HG03571 (cell line): ENCODE measurements around the gene GOLPH3L.
"Not testable (repeated sequence)": the region's sequence is repeated elsewhere in the genome, so short reads cannot be mapped to it uniquely, and the experiment has no call there.

Experiments used
- ATAC-seq: cut with Tn5 transposase; IDR thresholded peaks from one replicate; pipeline ENCODE4 v1.9.1; 2021; ENCODE audit not compliant: unreplicated experiment

Gene GOLPH3L

DNA sequence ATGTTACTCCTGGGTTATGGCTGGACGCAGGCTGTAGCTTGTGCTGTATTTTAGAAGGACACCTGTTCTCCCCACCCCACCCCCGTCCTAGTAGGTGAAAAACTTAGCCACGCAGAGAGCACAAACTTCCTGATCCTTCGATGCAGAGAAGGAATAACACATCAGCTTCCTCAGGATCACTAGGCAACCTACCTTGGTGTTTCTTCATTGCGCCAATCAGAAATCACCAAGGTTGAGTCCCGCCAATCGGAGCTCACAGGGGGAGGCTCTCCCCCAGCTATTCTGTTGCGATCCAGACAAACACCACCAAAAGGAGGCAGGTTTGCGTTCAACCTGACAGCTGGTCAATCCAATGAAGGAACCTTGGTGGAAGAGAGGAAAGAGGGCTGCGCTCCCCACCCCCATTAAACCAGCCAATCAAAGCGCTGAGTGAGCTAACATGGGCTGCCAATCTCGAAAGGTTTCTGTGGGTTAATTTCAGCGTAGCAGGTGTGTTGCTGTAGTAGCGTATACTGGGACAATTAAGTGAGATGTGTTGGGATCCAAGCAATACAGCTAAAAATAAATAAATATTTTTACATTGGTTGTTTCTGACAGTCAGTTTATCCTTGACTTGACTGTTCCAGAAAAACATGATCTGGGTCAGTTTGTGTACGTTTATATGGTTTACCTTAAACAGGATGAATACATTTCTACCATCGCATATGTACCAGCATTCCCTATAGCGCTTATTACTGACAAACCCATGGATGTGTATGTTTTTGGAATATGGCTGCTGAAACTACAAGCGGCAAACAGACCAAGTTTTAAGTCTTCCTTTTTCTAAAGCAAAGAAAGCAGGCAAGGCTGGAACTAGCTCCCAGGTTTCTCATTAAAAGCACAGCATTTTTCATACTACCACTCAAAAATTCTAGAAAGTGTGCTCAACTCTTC, at the start of gene GOLPH3L:
GOLPH3L (minus strand) TSS at position 160 of the 933 bp plus-strand sequence. CDS start 2,316 bp downstream, outside the sequence.
- ATAC-seq, result peak; percentile 99

DNA sequence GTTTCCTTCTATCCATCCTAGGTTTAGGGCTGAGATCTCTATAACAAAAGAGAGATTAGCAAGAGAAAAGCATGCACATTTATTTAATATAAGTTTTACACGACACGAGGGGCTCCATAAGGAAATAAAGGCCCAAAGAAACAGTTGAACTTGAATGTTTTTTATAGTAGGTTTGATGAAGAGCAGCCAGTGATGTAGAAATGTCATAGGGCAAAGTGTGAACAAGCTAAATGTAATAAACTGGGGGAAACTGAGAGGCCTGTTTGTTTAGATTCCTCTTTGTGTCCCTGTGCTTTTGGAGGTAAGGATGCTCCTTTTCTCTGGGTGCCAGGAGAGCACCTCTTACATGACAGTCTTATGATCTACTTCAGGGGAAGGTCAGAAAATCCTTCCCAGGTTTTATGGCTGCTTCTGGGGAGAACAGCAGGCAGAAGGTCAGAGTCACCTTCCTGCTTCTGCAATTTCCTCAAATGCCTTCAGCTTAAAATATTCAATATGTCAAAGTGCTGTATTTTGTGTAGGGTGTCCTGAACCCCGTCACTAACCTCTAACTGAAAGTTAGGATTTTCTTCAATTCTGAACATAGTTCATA, 33.3 kb upstream of the GOLPH3L start:
- no peak for ATAC-seq

DNA sequence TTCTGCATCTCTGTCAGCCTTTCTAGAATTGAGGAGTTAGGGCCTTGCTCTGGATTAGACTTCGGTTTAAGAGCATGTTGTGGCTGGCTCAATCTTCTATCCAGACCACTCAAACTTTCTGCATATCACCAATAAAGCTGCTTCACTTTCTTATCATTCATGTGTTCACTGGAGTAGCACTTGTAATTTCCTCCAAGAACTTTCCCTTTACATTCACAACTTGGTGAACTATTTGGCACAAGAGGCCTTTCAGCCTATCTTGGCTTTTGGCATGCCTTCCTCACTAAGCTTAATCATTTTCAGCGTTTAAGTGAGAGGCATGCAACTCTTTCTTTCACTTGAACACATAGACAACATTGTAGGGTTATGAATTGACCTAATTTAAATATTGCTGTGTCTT, 27.4 kb upstream of the GOLPH3L start:
- no peak for ATAC-seq

DNA sequence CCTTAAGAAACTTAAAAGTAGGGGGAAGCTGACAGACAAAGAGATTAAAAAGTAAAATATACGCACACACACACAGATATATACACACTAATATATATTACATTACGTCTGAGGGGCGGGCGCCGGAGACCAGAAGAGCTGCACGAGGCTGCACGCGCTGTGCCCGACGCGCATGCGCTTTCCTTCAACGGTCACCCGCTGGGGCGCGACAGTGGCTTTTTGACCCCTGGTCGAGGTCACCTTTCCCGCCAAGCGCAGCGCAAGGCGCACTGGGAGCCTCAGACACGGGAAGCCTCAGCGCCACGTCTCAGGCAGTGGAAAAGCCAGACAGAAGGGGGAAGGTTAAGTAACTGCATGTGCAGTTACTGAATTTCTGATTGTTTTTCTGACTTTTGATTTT, 23.7 kb upstream of the GOLPH3L start, which contains the start of gene HORMAD1:
HORMAD1 (minus strand) TSS at position 193 of the 400 bp plus-strand sequence. CDS start 1,390 bp downstream, outside the sequence.
- no peak for ATAC-seq

DNA sequence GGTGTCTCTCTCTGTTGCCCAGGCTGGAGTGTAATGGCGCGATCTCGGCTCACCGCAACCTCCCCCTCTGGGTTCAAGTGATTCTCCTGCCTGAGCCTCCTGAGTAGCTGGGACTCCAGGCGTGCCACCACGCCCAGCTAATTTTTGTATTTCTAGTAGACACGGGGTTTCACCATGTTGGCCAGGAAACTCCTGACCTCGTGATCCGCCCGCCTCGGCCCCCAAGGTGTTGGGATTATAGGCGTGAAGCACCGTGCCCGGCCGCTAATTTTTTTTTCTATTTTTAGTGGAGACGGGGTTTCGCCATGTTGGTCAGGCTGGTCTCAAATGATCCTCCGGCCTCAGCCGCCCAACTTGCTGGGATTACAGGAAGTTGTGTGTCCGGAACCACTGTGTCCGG, 23.1 kb upstream of the GOLPH3L start:
- no peak for ATAC-seq

DNA sequence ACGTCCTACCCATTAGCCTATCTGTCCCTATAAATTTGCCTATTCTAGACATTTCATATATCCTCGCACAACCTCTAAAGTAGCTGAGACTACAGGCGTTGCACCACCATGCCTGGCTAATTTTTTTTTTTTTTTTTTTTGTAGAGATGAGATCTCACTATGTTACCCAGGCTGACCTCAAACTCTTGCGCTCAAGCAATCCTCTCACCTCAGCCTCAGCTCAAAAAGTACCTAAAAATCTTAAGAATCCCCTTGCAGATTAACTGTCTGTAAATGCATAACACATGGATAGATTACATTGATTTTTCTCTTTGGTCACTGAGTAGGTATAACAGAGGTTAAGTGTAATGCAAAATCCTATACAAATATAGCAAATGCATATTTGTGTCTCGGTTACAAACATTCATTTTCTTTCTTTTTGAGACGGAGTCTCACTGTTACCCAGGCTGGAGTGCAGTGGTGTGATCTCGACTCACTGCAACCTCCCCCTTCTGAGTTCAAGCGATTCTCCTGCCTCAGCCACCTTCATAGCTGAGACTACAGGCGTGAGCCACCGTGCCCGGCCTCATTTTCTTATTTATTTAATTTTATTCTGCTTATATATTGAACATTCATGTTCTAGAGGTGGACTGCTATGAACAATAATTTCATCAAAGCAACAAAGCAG, 21.4 kb upstream of the GOLPH3L start:
- no peak for ATAC-seq

DNA sequence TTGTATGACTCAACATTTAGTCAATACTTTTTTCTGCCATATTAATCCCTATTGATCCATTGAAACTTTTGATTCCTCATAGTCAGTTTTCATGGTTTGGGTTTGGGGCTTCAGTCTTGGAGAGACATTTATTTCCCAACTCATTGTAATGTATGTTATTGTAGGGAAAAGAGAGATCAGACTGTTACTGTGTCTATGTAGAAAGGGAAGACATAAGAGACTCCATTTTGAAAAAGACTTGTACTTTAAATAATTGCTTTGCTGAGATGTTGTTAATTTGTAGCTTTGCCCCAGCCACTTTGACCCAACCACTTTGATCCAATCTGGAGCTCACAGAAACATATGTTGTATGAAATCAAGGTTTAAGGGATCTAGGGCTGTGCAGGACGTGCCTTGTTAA, 12.1 kb upstream of the GOLPH3L start:
- not testable (repeated sequence) for ATAC-seq

DNA sequence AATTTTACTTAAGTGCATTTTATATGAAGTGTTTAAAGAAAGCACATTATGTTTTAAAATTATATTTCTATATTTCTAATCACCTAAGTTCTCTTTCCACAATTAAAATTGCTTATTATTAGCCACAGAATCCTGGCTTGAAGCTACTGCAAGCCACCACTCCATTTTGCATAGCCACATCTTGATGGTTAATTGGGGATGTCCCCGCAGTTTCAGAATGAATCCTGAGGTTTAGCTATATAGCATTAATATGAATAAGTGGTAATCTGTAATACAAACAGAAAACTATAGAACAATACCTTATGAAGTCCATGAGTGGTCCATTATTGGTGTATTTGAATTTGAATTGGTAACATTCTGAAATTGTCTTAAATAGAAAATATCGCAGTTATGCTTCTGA, 11.6 kb upstream of the GOLPH3L start:
- ATAC-seq, result peak; percentile 49

DNA sequence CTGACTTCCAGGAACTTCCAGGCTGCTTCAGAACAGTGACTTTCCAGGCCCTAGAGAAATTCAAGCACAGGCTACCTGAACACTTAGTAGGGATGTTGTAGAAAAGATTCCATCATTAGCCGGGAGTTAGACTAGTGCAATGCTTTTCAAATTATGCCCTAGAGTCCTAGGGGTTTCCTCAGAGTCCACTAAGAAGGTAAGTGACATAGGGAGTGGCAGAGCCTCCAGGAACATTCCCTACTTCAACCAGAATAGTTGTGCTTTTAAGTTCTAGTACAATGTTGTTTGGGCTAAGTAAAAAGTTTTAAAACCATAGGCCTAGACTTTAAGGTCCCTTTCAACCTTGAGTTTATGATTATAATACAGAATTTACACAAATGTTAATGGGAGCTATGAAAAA, 9.1 kb upstream of the GOLPH3L start:
- ATAC-seq, result no peak

DNA sequence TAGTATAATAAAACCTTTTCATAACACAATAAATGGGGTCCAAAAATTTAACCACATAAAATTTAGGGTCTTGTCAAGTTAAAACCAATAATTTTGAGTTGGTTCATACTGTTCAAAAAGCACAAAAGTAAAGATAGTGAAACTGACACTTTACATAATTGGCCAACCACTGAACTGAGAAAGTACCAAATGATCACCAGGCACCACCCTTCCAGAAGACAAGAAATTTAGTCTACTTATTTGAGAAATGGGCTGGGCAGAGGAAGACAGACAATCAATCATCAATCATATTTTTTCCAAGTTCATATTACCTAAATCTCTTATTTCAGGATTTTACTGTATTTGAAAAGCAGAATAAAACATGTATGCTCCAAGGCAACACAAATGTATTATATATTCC, 6.5 kb upstream of the GOLPH3L start:
- ATAC-seq, result no peak

DNA sequence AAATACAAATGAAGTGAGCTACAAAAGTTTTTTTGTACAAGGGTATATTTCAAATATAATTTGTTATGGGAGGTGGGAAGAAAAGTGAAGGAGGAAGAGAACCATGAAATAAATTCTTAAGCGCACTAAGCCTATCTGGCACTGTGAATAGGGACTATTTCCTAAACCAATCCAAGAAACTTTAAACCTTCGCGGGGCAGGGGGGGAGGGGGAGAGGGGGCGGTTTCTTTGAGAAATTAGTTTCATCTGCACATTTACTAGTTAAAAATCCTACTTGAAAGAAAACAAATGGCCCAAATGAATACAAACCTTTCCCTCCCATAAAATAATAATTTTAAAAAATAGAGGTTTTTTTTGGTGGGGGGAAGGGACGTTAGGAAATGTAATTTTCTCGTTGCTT, 364 bp downstream of the GOLPH3L start:
- no peak for ATAC-seq

DNA sequence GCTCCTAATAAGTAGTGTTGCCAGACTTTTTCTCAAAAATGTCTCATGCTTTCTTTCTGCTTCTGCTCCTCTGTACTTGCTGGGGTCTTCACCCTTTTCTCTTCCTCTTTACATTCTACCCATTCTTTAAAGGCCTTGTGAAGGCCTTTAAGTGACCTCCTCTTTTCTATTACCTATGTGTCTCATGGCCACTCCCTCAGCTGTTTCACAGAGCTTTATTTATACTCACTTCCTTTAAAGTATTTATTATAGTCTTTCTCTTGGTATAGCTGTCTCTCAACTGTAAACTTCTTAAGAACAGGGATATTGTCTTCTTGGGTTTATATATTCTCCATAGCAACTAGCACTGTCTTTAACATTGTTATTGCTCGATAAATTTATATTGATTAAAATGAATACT, 792 bp downstream of the GOLPH3L start:
- ATAC-seq, result no peak

DNA sequence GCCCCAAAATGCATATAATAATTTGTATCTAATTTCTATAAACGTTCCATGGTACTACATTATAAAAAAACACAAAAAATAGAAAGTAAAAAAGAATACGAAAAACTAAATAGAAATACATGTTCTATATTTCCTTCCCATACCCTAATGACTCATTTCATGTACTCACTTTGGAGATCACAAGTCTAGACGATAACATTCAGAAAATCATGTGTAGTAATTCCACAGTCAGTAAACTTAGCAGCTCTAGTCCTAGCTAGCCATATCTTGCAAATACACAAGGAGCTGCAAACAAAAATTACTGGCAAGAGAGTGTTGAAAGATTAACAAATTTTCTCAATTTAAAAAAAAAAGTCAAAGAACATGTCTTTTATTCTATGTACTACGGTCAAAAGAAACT, 1.4 kb downstream of the GOLPH3L start:
- ATAC-seq, result no peak

DNA sequence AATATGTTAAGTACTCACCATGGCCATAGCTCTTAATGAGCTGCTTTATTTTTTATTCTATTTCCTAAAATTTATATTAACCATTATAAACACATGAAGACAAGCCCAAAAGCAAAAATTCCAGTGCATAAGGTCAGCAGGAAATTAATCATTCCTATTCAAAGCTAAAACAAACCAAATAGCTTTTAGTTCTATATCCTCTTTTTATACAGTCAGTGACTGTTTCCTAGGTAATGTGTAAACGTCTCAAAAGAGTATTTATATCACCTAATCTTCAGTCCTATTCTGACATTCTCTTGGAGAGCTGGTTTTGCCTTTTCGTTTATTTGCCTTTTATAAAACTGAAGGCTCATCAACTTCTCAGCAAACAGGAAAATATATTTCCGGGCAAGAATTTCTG, 4.2 kb downstream of the GOLPH3L start:
- no peak for ATAC-seq

DNA sequence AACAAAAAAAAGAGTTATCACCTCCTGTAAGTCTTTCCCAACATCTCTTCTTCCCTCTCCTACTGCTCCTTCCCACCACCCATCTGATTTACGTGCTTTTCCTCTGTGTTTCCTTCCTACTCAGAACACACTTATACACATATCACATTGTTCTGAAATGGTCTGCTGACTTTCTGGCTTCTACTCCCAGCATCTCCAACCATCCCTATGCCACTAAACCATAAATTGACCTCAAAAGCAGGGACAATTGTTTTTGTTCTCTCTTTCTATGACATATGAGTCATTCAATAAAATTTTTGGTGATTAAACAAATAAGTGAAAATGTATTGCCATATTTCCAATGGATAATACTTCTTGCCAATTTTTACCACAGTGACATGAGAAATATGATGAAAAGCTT, 8.2 kb downstream of the GOLPH3L start:
- no peak for ATAC-seq

DNA sequence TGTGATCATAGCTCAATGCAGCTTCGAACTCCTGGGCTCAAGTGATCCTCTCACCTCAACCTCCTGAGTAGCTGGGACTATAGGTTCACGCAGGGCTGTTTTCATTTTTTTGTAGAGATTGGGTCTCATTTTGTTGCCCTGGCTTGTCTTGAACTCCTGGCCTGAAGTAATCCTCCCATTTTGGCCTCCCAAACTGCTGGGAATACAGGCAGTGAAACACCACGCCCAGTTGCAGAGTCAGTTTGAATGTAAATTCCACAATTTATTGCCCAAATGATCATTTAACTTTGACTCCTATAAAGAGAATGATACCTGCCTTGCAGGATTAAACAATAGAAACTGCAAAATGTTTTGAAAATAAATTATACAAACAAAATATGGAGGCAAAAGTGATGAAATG, 10.7 kb downstream of the GOLPH3L start:
- ATAC-seq, result no peak

DNA sequence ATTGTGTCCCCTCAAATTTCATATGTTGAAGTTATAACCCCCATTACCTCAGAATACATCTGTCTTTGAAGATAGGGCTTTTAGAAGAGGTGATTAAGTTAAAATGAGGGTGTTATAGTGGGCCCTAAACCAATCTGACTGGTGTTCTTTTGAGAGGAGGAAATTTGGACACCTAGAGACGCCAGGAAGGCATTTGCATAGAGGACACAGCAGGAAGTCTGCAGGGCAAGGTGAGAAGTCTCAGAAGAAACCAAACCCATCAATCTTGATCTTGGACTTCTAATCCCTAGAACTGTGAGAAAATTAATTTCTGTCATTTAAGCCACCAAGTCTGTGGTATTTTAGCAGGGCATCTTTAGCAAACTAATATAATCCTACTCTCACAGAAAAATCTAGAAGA, 13.0 kb downstream of the GOLPH3L start:
- no peak for ATAC-seq

DNA sequence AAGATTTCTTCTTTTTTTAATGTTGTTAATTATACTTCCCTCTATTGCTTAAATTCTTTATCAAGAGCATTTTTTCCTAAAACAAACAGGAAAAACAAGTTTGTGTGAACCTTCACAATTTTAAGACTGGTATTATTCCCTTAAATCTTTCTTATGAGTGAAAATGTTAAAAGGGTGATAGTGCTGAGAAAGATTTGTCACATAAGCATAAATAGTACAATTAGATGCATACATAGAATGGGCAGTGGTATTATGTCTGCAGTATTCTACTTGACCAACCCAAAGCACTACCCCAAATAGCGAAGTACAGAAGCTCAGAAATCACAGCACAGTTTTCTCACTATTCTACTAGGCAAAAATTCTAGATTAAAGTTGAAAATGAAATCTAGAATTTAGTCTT, 18.0 kb downstream of the GOLPH3L start:
- ATAC-seq, result no peak

DNA sequence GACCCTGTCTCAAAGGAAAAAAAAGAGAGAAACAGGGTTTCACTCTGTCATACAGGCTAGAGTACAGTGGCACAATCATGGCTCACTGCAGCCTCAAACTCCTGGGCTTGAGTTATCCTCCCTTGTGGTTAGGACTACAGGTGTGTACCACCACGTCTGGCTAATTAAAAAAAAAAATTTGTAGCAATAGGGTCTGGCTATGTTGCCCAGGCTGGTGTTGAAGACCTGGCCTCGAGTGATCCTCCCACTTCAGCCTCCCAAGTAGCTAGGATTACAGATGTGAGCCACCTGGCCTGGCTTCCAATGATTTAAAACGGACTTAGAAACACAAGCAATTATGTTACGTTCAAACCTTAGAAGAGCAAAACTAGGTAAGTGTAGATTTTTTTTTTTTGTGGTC, 22.1 kb downstream of the GOLPH3L start:
- no peak for ATAC-seq

DNA sequence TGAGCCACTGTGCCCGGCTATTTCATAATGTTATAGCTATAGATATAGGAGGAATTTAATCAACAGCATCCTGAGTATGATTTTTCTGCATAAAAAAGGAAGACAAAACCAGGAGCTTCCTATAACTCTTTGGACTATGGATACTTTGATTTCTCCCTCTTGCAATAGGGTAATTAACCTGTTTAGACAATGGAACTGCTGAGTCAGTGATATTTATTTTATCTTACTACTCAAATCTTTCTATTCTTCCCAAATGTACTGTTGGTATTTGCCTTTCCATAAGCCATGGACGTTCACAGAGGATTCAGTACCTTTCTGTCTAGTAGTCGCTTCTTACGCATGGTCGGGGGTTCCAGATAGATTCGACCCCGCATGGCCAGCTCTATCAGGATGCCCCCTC, 33.6 kb downstream of the GOLPH3L start:
- ATAC-seq, result no peak

DNA sequence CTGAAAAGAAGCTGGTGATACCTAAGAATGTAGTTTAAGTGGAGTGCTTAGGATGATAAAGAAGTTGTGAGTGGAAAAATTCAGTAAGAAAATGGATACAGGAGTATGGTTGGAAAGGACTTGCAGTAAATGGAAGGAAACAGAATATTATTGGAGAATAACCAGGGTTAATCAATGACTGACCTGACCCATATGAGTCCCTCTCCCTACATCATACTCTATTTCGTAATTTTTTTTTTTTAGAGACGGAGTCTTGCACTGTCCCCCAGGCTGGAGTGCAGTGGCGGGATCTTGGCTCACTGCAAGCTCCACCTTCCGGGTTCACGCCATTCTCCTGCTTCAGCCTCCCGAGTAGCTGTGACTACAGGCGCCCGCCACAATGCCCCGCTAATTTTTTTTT, 34.1 kb downstream of the GOLPH3L start:
- ATAC-seq, result no peak

DNA sequence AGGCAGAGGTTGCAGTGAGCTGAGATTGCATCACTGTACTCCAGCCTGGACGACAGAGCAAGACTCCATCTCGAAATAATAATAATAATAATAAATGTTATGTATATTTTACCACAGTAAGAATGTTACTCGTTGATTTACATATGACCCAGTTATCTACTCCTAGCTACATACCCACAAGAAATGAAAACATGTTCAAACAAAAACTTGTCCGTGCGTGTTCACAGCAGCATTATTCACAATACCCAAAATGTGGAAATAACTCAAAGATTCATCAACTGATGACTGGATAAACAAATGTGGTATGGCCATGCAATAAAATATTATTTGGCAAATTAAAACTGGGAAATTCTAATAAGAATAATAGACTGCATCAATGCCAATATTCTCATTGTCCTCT, 35.8 kb downstream of the GOLPH3L start:
- no peak for ATAC-seq
